Naive thymus-derived CD4-positive, alpha-beta T cell (primary cell): ENCODE data around the gene TMOD1. TPM values are rescaled to one million over a fixed set of nuclear protein-coding genes. Genes with fewer than 3 reads are reported as not detected.
"Not testable (repeated sequence)": the region's sequence is repeated elsewhere in the genome, so short reads cannot be mapped to it uniquely, and the experiment has no call there.

Experiments used
- ATAC-seq: fragments of 150-1000 bp; cut with Tn5 transposase; 2 replicates; pipeline ENCODE4 v1.10.0; 2021; ENCODE audit warnings: mild to moderate bottlenecking, moderate library complexity
- CTCF ChIA-PET: fragments of 350-600 bp; sonication (Branson Sonifier 250); formaldehyde crosslinking; loops from one replicate; lab custom pipeline; 2021; ENCODE audit warnings: antibody characterized with exemption; lab: Charles Lee
- POLR2A ChIA-PET: fragments of 350-600 bp; sonication (Branson Sonifier 250); formaldehyde crosslinking; loops from one replicate; lab custom pipeline; 2021; ENCODE audit warnings: antibody characterized with exemption, inconsistent platforms; lab: Charles Lee
- DNase-seq, 9 donors: peaks; one replicate each; pipeline versions ENCODE4 v3.0.0 to v3.0.0-alpha.2; 2020 to 2022; ENCODE audit warnings: mixed read lengths in 1 of 9
- H3K27ac ChIP-seq: one replicate; pipeline ENCODE4 v1.7.0; 2013; ENCODE audit warnings: mild to moderate bottlenecking, low read depth, low read length, moderate library complexity
- H3K27me3 ChIP-seq, 2 donors: one replicate each; pipeline ENCODE4 v1.7.0; 2013; ENCODE audit warnings: low read length in 2 of 2, mild to moderate bottlenecking in 2 of 2, moderate library complexity in 2 of 2; ENCODE audit not compliant: control insufficient read depth in 2 of 2, insufficient read depth in 2 of 2
- H3K36me3 ChIP-seq, 3 experiments: 1 replicate in 2 of 3; 2 replicates in 1 of 3; pipeline ENCODE4 v1.7.0; 2013; ENCODE audit warnings: low read length in 3 of 3, mild to moderate bottlenecking in 3 of 3, moderate library complexity in 1 of 3; ENCODE audit not compliant: insufficient read depth in 3 of 3, control insufficient read depth in 2 of 3
- H3K4me1 ChIP-seq, 2 donors: one replicate each; pipeline ENCODE4 v1.7.0; 2013; ENCODE audit warnings: low read length in 2 of 2, mild to moderate bottlenecking in 2 of 2, moderate library complexity in 1 of 2; ENCODE audit not compliant: control insufficient read depth in 2 of 2, insufficient read depth in 2 of 2
- H3K4me3 ChIP-seq: 2 replicates; pipeline ENCODE4 v1.7.0; 2013; ENCODE audit warnings: mild to moderate bottlenecking, low read length
- H3K9me3 ChIP-seq, 3 experiments: 1 replicate in 2 of 3; 2 replicates in 1 of 3; pipeline ENCODE4 v1.7.0; 2013; ENCODE audit warnings: low read length in 3 of 3; ENCODE audit not compliant: control insufficient read depth in 2 of 3
- H3K27ac Mint-ChIP-seq, 9 donors: one replicate each; pipeline ENCODE4 v1.8.0; 2020 to 2022; ENCODE audit warnings: mixed read lengths in 9 of 9, mild to moderate bottlenecking in 8 of 9, moderate library complexity in 5 of 9, inconsistent platforms in 2 of 9
- H3K27me3 Mint-ChIP-seq, 5 donors: one replicate each; pipeline ENCODE4 v1.8.0; 2021 to 2022; ENCODE audit warnings: mixed read lengths in 5 of 5, mild to moderate bottlenecking in 1 of 5
- H3K36me3 Mint-ChIP-seq, 5 donors: one replicate each; pipeline ENCODE4 v1.8.0; 2020 to 2022; ENCODE audit warnings: mixed read lengths in 5 of 5, mild to moderate bottlenecking in 3 of 5, inconsistent platforms in 1 of 5
- H3K4me1 Mint-ChIP-seq, 7 donors: one replicate each; pipeline ENCODE4 v1.8.0; 2020 to 2022; ENCODE audit warnings: mixed read lengths in 7 of 7, mild to moderate bottlenecking in 3 of 7, inconsistent platforms in 1 of 7
- H3K4me3 Mint-ChIP-seq, 10 donors: one replicate each; pipeline ENCODE4 v1.8.0; 2020 to 2022; ENCODE audit warnings: mild to moderate bottlenecking in 10 of 10, mixed read lengths in 10 of 10, moderate library complexity in 6 of 10, inconsistent platforms in 2 of 10
- H3K9me3 Mint-ChIP-seq, 11 donors: one replicate each; pipeline ENCODE4 v1.8.0; 2020 to 2022; ENCODE audit warnings: mixed read lengths in 11 of 11, mild to moderate bottlenecking in 4 of 11, inconsistent platforms in 1 of 11, moderate library complexity in 1 of 11
- intact Hi-C, 2 donors: fragments of 100-400 bp; cut with micrococcal nuclease; formaldehyde crosslinking; loops; one replicate each; pipeline ENCODE4 v1.15.1; 2023
- polyA plus RNA-seq, 2 donors: library from polyadenylated mRNA; unstranded; fragments of 300-500 nt; fragmentation: Illumina TruSeq; gene quantifications; one replicate each; pipeline ENCODE4 v1.2.3, GENCODE V29; 2021
- total RNA-seq, 6 experiments: library from RNA in 5 of 6; stranded (reverse) in 5 of 6; gene quantifications; 1 replicate in 5 of 6; 2 replicates in 1 of 6; pipeline ENCODE4 v1.2.3 and lab custom pipeline; 2021 to 2026

Gene TMOD1
- total and polyA plus RNA-seq, 7 experiments from 2014 or later = 0.68 to 1.7 (median 1.1) TPM

DNA sequence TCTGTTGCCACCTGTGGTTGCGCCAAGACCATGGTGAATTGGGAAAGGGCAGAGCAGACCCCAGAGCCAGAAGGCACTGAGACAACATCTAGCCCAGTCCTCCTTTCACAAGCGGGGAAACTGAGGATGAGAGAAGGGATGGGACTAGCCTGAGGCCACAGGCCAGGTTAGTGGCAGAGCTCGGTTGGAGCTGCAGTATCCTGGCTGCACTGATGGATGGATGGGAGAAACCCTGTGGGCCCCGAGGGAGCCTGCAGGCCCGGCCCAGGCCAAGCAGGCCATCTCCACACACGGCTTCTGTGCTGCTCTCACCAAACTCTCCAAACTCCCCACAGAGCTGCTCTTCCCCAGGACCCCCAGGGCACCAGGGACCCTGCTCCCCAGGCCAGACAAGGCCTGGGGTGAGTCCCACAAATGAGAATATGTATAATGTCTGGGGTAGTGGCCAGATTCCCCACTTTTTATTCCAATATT, 71.5 kb downstream of the TMOD1 start:
- DNase-seq (no peak), ATAC-seq (no peak)
- no peaks in the 10 kb centered on the region for H3K9me3 ChIP-seq
- intact Hi-C loops = no loop called here
- H3K27me3 Mint-ChIP-seq = peaks cover 0 to 3% (median 0%) of the 10 kb centered on the region in 5 donors
- CTCF ChIA-PET = no interaction called here
- no peak overlapping the region for H3K4me3 ChIP-seq
- H3K4me1 Mint-ChIP-seq = peaks cover 2 to 19% (median 14%) of the 10 kb centered on the region in 7 donors
- H3K4me1 ChIP-seq = peaks cover 0 to 6% of the 10 kb centered on the region in 2 donors
- H3K9me3 Mint-ChIP-seq = peaks cover 0 to 4% (median 0%) of the 10 kb centered on the region in 11 donors
- H3K27ac Mint-ChIP-seq = no peak overlapping the region
- no peaks in the 10 kb centered on the region for H3K36me3 ChIP-seq
- no peak overlapping the region for H3K27ac ChIP-seq
- POLR2A ChIA-PET = no interaction called here
- no peak overlapping the region for H3K4me3 Mint-ChIP-seq
- no peaks in the 10 kb centered on the region for H3K36me3 Mint-ChIP-seq
- no peaks in the 10 kb centered on the region for H3K27me3 ChIP-seq

- no peak overlapping the region for H3K27ac ChIP-seq
- H3K27me3 ChIP-seq = no peaks in the 10 kb centered on the region
- peaks cover 0 to 3% (median 0%) of the 10 kb centered on the region in 5 donors for H3K27me3 Mint-ChIP-seq
- H3K4me1 Mint-ChIP-seq = peaks cover 2 to 23% (median 14%) of the 10 kb centered on the region in 7 donors
- ChIA-PET CTCF (no interaction called here), POLR2A (no interaction called here)
- H3K4me3 Mint-ChIP-seq = peak overlapping the region in 7 of 10 donors; percentile 22 to 63 (median 44)
- peaks cover 0 to 6% (median 0%) of the 10 kb centered on the region in 5 donors for H3K36me3 Mint-ChIP-seq
- peaks cover 0 to 7% (median 0%) of the 10 kb centered on the region in 11 donors for H3K9me3 Mint-ChIP-seq
- no peak for DNase-seq
- peaks cover 0 to 6% of the 10 kb centered on the region in 2 donors for H3K4me1 ChIP-seq
- no peak overlapping the region for H3K4me3 ChIP-seq
- intact Hi-C loops = no loop called here
- H3K36me3 ChIP-seq = no peaks in the 10 kb centered on the region
- no peaks in the 10 kb centered on the region for H3K9me3 ChIP-seq
- no peak overlapping the region for H3K27ac Mint-ChIP-seq
- no peak for ATAC-seq
Observed at GRCh38 chr9:97573482-97574073, 72.1 kb downstream of the TMOD1 start.

DNA sequence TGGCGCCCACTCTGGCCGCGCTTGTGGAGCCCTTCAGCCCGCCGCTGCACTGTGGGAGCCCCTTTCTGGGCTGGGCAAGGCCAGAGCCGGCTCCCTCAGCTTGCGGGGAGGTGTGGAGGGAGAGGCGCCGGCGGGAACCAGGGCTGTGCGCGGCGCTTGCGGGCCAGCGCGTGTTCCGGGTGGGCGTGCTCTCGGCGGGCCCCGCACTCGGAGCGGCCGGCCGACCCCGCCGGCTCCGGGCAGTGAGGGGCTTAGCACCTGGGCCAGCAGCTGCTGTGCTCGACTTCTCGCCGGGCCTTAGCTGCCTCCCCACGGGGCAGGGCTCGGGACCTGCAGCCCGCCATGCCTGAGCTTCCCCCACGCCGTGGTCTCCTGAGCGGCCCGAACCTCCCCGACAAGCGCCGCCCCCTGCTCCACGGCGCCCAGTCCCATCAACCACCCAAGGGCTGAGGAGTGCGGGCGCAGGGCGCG, 72.7 kb downstream of the TMOD1 start:
- H3K36me3 Mint-ChIP-seq, H3K9me3 Mint-ChIP-seq, H3K27me3 ChIP-seq, H3K9me3 ChIP-seq, DNase-seq, ATAC-seq, intact Hi-C loops, H3K27ac Mint-ChIP-seq, H3K27ac ChIP-seq, H3K27me3 Mint-ChIP-seq, H3K4me3 ChIP-seq, H3K4me1 ChIP-seq, H3K36me3 ChIP-seq: not testable (repeated sequence)
- Mint-ChIP-seq H3K4me1 (peaks cover 2 to 23% (median 14%) of the 10 kb centered on the region in 7 donors), H3K4me3 (peak overlapping the region in 1 of 10 donors; percentile 85)
- CTCF ChIA-PET = interaction anchor here (1.1 to 1.4 kb wide), 2 partner anchors 25 to 717 kb away, joined by 3 to 4 read pairs; no protein-coding TSS in a partner anchor
- POLR2A ChIA-PET = interaction anchor here (1.4 to 1.5 kb wide), 2 partner anchors 59 to 162 kb away, joined by 4 read pairs; partner anchors contain the start of genes NCBP1 and TSTD2

DNA sequence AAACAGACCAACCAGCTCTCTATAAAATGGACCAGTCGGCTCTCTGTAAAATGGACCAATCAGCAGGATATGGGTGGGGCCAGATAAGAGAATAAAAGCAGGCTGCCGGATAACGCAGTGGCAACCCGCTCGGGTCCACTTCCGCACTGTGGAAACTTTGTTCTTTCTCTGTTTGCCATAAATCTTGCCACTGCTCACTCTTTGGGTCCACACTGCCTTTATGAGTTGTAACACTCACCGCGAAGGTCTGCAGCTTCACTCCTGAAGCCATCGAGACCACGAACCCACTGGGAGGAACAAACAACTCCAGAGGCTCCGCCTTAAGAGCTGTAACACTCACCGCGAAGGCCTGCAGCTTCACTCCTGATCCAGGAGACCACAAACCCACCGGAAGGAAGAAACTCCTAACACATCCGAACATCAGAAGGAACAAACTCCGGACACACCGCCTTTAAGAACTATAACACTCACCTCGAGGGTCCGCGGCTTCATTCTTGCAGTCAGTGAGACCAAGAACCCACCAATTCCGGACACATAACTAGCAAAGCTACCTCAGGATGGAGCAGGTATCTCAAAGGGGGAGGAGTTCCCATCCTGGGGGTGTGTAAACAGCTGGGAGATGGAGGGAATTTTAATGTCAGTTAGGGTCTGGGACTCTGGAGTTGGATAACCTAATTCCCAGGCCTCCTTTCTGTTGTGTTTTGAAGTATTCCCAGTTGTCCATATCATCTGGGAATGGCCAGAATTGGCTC, 73.6 kb downstream of the TMOD1 start:
- peak overlapping the region; percentile 85 to 99 (median 92) for H3K4me3 Mint-ChIP-seq
- H3K36me3 ChIP-seq, H3K4me1 ChIP-seq, H3K27me3 Mint-ChIP-seq, H3K9me3 ChIP-seq, H3K27me3 ChIP-seq: not testable (repeated sequence)
- H3K27ac Mint-ChIP-seq = peak overlapping the region; percentile 79 to 94 (median 89)
- ATAC-seq = peak; percentile 41
- intact Hi-C loops = loop anchor here in 1 of 2 donors (1.0 kb wide), 1 partner anchor 163 kb away; the partner anchor contains the start of gene TDRD7
- POLR2A ChIA-PET = interaction anchor here (1.4 to 1.5 kb wide), 2 partner anchors 58 to 162 kb away, joined by 4 read pairs; partner anchors contain the start of genes NCBP1 and TSTD2
- H3K9me3 Mint-ChIP-seq = peaks cover 0 to 17% (median 4%) of the 10 kb centered on the region in 11 donors
- Histone ChIP-seq H3K27ac (peak overlapping the region; percentile 40), H3K4me3 (peak overlapping the region; percentile 69)
- CTCF ChIA-PET = interaction anchor here (1.1 to 1.4 kb wide), 4 partner anchors 24 to 718 kb away, joined by 3 to 4 read pairs (median 3); partner anchors contain the start of gene TSTD2
- peak in 8 of 9 donors; percentile 28 to 69 (median 50) for DNase-seq
- peaks cover 2 to 23% (median 15%) of the 10 kb centered on the region in 7 donors for H3K4me1 Mint-ChIP-seq
- H3K36me3 Mint-ChIP-seq = peaks cover 0 to 15% (median 6%) of the 10 kb centered on the region in 5 donors

- Mint-ChIP-seq H3K9me3 (peaks cover 0 to 17% (median 4%) of the 10 kb centered on the region in 11 donors), H3K27ac (peak overlapping the region in 7 of 9 donors; percentile 32 to 94 (median 88)), H3K4me1 (peaks cover 2 to 23% (median 15%) of the 10 kb centered on the region in 7 donors), H3K27me3 (peaks cover 0 to 3% (median 0%) of the 10 kb centered on the region in 5 donors), H3K4me3 (peak overlapping the region; percentile 85 to 99 (median 92)), H3K36me3 (peaks cover 0 to 15% (median 6%) of the 10 kb centered on the region in 5 donors)
- Histone ChIP-seq H3K27me3 (no peaks in the 10 kb centered on the region), H3K4me3 (peak overlapping the region; percentile 69), H3K27ac (no peak overlapping the region), H3K4me1 (peaks cover 0 to 6% of the 10 kb centered on the region in 2 donors), H3K36me3 (no peaks in the 10 kb centered on the region), H3K9me3 (no peaks in the 10 kb centered on the region)
- ChIA-PET CTCF (interaction anchor here (1.2 kb wide), 2 partner anchors 57 to 107 kb away, joined by 3 read pairs; partner anchors contain the start of gene TSTD2), POLR2A (interaction anchor here (1.4 to 1.5 kb wide), 2 partner anchors 58 to 163 kb away, joined by 4 read pairs; partner anchors contain the start of genes NCBP1 and TSTD2)
- peak in 3 of 9 donors; percentile 4 to 13 (median 5) for DNase-seq
- ATAC-seq = no peak
- intact Hi-C loops = loop anchor here in 1 of 2 donors (1.0 kb wide), 1 partner anchor 163 kb away; the partner anchor contains the start of gene TDRD7
Observed at GRCh38 chr9:97575673-97576200, 74.3 kb downstream of the TMOD1 start.

- Mint-ChIP-seq H3K9me3 (peaks cover 0 to 17% (median 4%) of the 10 kb centered on the region in 11 donors), H3K27me3 (peaks cover 0 to under 1% (median 0%) of the 10 kb centered on the region in 5 donors), H3K4me3 (peak overlapping the region in 3 of 10 donors; percentile 27 to 56 (median 36)), H3K27ac (peak overlapping the region in 1 of 9 donors; percentile 62), H3K4me1 (peaks cover 0 to 23% (median 15%) of the 10 kb centered on the region in 7 donors), H3K36me3 (peaks cover 0 to 15% (median 6%) of the 10 kb centered on the region in 5 donors)
- H3K4me1 ChIP-seq = peaks cover 0 to 6% of the 10 kb centered on the region in 2 donors
- no peak overlapping the region for H3K4me3 ChIP-seq
- no peak for DNase-seq
- POLR2A ChIA-PET = no interaction called here
- CTCF ChIA-PET = no interaction called here
- H3K27ac ChIP-seq = no peak overlapping the region
- H3K27me3 ChIP-seq = no peaks in the 10 kb centered on the region
- no peaks in the 10 kb centered on the region for H3K9me3 ChIP-seq
- intact Hi-C loops = no loop called here
- no peaks in the 10 kb centered on the region for H3K36me3 ChIP-seq
- ATAC-seq = no peak
Observed at GRCh38 chr9:97577051-97577450, 75.6 kb downstream of the TMOD1 start.
